ENCODE results near the gene SELE. TPM values are rescaled to one million over a fixed set of nuclear protein-coding genes. Genes with fewer than 3 reads are reported as not detected.

The SELE gene
- total RNA-seq, 1 experiment from 2014 or later = not detected

DNA sequence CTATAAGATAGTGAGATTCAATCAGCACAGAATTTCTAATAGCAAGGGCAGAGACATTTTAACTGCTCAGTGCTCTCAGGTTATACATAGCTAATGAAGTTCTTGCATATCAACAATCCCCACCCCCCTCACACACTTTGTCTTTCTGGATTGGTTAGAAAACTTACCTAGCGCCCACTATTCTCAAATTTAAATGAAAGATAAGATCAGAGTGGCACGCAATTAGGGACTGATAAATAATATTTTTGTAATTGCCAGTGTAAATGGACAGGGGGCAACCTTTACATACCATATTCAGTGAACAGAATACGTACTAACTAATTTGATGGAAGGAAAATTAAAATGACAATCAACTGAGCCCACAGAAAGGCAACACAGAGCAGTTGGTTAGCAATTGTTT is 34.2 kb downstream of the SELE start:
- Mint-ChIP-seq H3K4me1 (ENCODE audit: insufficient read depth, unreplicated experiment) (no peaks in the 10 kb centered on the region), H3K36me3 (ENCODE audit: insufficient read depth, unreplicated experiment) (no peaks in the 10 kb centered on the region), H3K27me3 (ENCODE audit: insufficient read depth, unreplicated experiment) (peaks cover 16% of the 10 kb centered on the region), H3K4me3 (ENCODE audit: unreplicated experiment) (no peak overlapping the region), H3K27ac (ENCODE audit: low read depth, unreplicated experiment) (no peak overlapping the region), H3K9me3 (ENCODE audit: unreplicated experiment) (no peaks in the 10 kb centered on the region)
- no peak for DNase-seq (ENCODE audit: unreplicated experiment)
- no TSS peak for BruUV-seq (replicated peaks)
- TF ChIP-seq, protein P1, sequence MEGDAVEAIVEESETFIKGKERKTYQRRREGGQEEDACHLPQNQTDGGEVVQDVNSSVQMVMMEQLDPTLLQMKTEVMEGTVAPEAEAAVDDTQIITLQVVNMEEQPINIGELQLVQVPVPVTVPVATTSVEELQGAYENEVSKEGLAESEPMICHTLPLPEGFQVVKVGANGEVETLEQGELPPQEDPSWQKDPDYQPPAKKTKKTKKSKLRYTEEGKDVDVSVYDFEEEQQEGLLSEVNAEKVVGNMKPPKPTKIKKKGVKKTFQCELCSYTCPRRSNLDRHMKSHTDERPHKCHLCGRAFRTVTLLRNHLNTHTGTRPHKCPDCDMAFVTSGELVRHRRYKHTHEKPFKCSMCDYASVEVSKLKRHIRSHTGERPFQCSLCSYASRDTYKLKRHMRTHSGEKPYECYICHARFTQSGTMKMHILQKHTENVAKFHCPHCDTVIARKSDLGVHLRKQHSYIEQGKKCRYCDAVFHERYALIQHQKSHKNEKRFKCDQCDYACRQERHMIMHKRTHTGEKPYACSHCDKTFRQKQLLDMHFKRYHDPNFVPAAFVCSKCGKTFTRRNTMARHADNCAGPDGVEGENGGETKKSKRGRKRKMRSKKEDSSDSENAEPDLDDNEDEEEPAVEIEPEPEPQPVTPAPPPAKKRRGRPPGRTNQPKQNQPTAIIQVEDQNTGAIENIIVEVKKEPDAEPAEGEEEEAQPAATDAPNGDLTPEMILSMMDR (IDR thresholded peaks at IDR 0.05; ENCODE audit: unreplicated experiment) = no peak
- ChIA-PET POLR2A (no interaction called here), CTCF (interaction anchor here (0.7 to 1.3 kb wide), 5 partner anchors 10 to 224 kb away, joined by 3 to 5 read pairs (median 3); no protein-coding TSS in a partner anchor)
- intact Hi-C loops (cut with micrococcal nuclease) = no loop called here

DNA sequence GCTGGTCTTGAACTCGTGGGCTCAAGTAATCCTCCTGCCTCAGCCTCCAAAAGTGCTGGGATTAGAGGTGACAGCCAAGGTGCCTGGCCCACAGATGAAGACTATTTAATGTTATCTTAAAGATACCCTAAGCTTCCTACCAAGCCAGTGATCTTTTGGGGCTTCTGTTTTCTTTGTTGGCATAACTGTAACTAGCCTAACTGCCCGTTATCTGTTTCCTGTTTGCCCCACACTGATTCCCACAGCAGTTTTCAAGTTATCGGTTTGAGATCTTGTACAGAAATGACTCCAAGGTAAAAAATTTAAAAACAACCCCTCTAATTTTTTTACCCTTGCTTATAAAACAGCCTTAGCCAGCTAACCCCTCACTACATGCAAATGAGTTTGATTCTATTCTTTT is 34.9 kb downstream of the SELE start:
- BruUV-seq (replicated peaks) = no TSS peak
- Mint-ChIP-seq H3K4me1 (ENCODE audit: insufficient read depth, unreplicated experiment) (no peaks in the 10 kb centered on the region), H3K27ac (ENCODE audit: low read depth, unreplicated experiment) (no peak overlapping the region), H3K27me3 (ENCODE audit: insufficient read depth, unreplicated experiment) (peaks cover 18% of the 10 kb centered on the region), H3K9me3 (ENCODE audit: unreplicated experiment) (no peaks in the 10 kb centered on the region), H3K4me3 (ENCODE audit: unreplicated experiment) (no peak overlapping the region), H3K36me3 (ENCODE audit: insufficient read depth, unreplicated experiment) (no peaks in the 10 kb centered on the region)
- DNase-seq (ENCODE audit: unreplicated experiment) = no peak
- ChIA-PET CTCF (interaction anchor here (1.0 to 1.1 kb wide), 2 partner anchors 9 to 13 kb away, joined by 3 to 4 read pairs; no protein-coding TSS in a partner anchor), POLR2A (no interaction called here)
- TF ChIP-seq, protein P1 (IDR thresholded peaks at IDR 0.05; ENCODE audit: unreplicated experiment) = no peak
- intact Hi-C loops (cut with micrococcal nuclease) = no loop called here

DNA sequence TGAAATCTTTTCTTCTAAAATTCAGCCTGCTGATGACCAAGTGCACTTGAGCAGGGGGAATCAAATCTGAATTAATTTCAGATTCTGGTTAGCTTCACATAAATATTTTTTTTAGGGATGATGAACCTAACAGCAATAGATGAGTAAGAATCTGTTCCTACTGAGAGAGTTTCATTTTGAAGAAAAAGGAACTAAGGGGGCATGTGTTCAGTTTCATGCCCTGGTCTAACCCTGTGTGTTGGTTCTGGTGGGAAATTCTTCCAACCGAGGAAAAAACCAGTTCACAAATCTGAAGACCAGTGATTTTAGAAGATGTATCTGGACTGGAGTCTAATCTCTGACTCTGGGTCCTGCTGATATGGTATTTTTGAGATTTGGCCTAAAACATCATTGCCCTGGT is 36.1 kb downstream of the SELE start:
- Mint-ChIP-seq H3K9me3 (ENCODE audit: unreplicated experiment) (no peaks in the 10 kb centered on the region), H3K4me3 (ENCODE audit: unreplicated experiment) (no peak overlapping the region), H3K27me3 (ENCODE audit: insufficient read depth, unreplicated experiment) (peaks cover 18% of the 10 kb centered on the region), H3K27ac (ENCODE audit: low read depth, unreplicated experiment) (no peak overlapping the region), H3K36me3 (ENCODE audit: insufficient read depth, unreplicated experiment) (no peaks in the 10 kb centered on the region), H3K4me1 (ENCODE audit: insufficient read depth, unreplicated experiment) (no peaks in the 10 kb centered on the region)
- ChIA-PET CTCF (interaction anchor here (0.7 to 2.1 kb wide), 3 partner anchors 14 to 1154 kb away, joined by 3 to 16 read pairs (median 5); no protein-coding TSS in a partner anchor), POLR2A (no interaction called here)
- DNase-seq (ENCODE audit: unreplicated experiment) = no peak
- TF ChIP-seq, protein P1 (IDR thresholded peaks at IDR 0.05; ENCODE audit: unreplicated experiment) = no peak
- no TSS peak for BruUV-seq (replicated peaks)
- intact Hi-C loops (cut with micrococcal nuclease) = no loop called here

DNA sequence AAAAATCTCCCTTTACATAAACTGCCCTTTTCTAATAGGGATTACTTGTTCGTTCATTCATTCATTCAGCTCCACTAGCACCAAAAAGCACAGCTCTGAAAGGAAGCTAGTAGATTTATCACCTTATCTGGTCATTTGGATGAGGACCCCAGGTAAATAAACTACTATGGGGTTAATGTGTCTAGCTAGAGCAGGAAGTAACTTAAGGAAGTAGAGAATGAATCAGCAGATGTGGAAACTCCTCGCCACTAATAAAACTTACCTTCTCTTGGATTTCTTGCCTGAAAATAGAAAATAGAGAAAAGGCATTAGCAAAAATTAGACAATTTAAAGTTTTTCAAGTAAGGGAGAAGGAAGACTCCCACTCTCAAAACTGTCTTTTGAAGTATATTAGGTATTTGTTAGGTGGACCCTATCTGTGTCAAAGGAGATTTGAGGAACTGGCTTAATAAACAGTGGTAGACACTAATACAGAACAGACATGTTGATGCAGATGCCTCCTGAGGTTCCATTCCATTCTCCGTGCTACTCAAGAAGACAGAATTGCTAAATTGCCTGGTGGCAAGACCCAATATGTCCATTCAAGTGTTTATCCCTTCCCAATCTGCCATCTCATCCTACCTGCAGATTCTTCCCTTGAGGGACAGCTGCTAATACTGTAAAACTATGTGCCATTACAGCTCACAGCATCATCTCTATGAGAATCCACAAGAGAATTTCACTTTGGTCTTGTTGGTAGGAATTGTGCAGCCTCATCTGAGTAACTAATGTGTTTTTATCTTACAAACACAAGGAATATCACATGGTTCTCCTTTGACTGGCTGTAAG is 37.4 kb downstream of the SELE start:
- POLR2A ChIA-PET = no interaction called here
- DNase-seq (ENCODE audit: unreplicated experiment) = no peak
- Mint-ChIP-seq H3K9me3 (ENCODE audit: unreplicated experiment) (no peaks in the 10 kb centered on the region), H3K4me1 (ENCODE audit: insufficient read depth, unreplicated experiment) (no peaks in the 10 kb centered on the region), H3K27ac (ENCODE audit: low read depth, unreplicated experiment) (no peak overlapping the region), H3K27me3 (ENCODE audit: insufficient read depth, unreplicated experiment) (peaks cover 18% of the 10 kb centered on the region), H3K36me3 (ENCODE audit: insufficient read depth, unreplicated experiment) (no peaks in the 10 kb centered on the region), H3K4me3 (ENCODE audit: unreplicated experiment) (no peak overlapping the region)
- no TSS peak for BruUV-seq (replicated peaks)
- intact Hi-C loops (cut with micrococcal nuclease) = no loop called here
- CTCF ChIA-PET = interaction anchor here (0.6 to 2.5 kb wide), 7 partner anchors 9 to 110 kb away, joined by 3 to 16 read pairs (median 4); partner anchors contain the start of gene F5
- TF ChIP-seq, protein P1 (IDR thresholded peaks at IDR 0.05; ENCODE audit: unreplicated experiment) = no peak
